Duodenal mucosa (tissue), 2 donors: ENCODE data around the gene ACY1.

Source experiments
- H3K27ac ChIP-seq: one replicate; pipeline ENCODE4 v1.7.0; 2013; ENCODE audit warnings: low read depth, low read length
- H3K27me3 ChIP-seq, 2 donors: one replicate each; pipeline ENCODE4 v1.7.0; 2013; ENCODE audit warnings: low read length in 2 of 2, control low read depth in 1 of 2; ENCODE audit not compliant: insufficient read depth in 2 of 2, control insufficient read depth in 1 of 2
- H3K36me3 ChIP-seq, 2 donors: one replicate each; pipeline ENCODE4 v1.7.0; 2013; ENCODE audit warnings: low read length in 2 of 2, control low read depth in 1 of 2; ENCODE audit not compliant: insufficient read depth in 2 of 2, control insufficient read depth in 1 of 2
- H3K4me1 ChIP-seq, 2 donors: one replicate each; pipeline ENCODE4 v1.7.0; 2013; ENCODE audit warnings: low read length in 2 of 2, control low read depth in 1 of 2; ENCODE audit not compliant: insufficient read depth in 2 of 2, control insufficient read depth in 1 of 2
- H3K4me3 ChIP-seq, 2 donors: one replicate each; pipeline ENCODE4 v1.7.0; 2013; ENCODE audit warnings: low read length in 2 of 2, low read depth in 1 of 2
- H3K9ac ChIP-seq, 2 donors: one replicate each; pipeline ENCODE4 v1.7.0; 2013; ENCODE audit warnings: low read length in 2 of 2, low read depth in 1 of 2
- H3K9me3 ChIP-seq, 2 donors: one replicate each; pipeline ENCODE4 v1.7.0; 2013; ENCODE audit warnings: low read length in 2 of 2, control low read depth in 1 of 2; ENCODE audit not compliant: control insufficient read depth in 1 of 2

The ACY1 gene

DNA sequence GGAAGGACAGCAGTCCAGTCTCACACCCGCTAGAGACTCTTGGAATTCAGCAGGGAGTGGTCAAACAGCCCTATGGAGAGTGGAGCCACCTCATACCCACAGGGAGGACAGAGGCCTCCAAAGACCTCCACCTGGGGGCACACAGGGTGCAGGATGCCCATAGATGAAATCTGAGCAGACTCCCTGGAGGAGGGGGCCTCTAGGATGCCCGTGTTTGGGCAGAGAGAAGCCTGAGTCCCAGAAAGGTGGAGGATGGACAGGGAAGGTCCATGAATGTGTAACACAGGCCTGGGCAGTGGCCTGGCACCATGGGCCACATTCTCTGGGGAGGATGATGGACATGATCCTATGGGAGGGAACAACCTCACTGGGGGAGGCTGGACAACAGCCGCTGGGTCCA is 51.3 kb downstream of the ACY1 start:
- no peak overlapping the region for H3K4me3 ChIP-seq
- no peaks in the 10 kb centered on the region for H3K9me3 ChIP-seq
- no peak overlapping the region for H3K9ac ChIP-seq
- H3K27ac ChIP-seq, result no peak overlapping the region
- no peaks in the 10 kb centered on the region for H3K4me1 ChIP-seq
- H3K36me3 ChIP-seq, result no peaks in the 10 kb centered on the region
- peaks cover 4 to 7% of the 10 kb centered on the region in 2 donors for H3K27me3 ChIP-seq

- Histone ChIP-seq H3K36me3 (no peaks in the 10 kb centered on the region), H3K9ac (no peak overlapping the region), H3K4me3 (no peak overlapping the region), H3K27me3 (peaks cover 4 to 12% of the 10 kb centered on the region in 2 donors), H3K4me1 (no peaks in the 10 kb centered on the region), H3K27ac (no peak overlapping the region), H3K9me3 (no peaks in the 10 kb centered on the region)
These were observed 52.9 kb downstream of the ACY1 start for GRCh38 chr3:52036222-52036694.

- Histone ChIP-seq H3K27me3 (peaks cover 4 to 12% of the 10 kb centered on the region in 2 donors), H3K36me3 (no peaks in the 10 kb centered on the region), H3K4me3 (no peak overlapping the region), H3K27ac (no peak overlapping the region), H3K9me3 (no peaks in the 10 kb centered on the region), H3K9ac (no peak overlapping the region), H3K4me1 (no peaks in the 10 kb centered on the region)
These were observed 53.5 kb downstream of the ACY1 start for GRCh38 chr3:52036829-52037228.

DNA sequence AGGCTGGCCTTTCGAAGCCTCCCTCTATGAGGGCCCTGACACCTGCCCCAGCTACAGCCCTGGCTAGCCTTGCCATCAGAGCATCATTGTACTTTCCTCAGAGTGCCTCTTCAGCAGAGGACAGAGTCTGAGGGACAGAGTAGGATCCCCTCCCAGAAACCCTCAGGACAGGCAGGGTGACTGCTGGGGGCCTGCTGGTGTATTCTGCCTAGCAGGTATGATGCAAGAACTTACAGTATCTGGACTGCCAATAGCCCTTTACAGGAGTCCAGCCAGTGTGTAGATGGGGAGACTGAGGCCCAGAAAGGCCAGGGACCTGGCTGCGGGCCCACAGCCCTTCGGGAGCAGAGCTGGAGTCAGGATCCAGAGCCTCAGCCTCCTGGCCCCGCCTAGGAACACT is 54.0 kb downstream of the ACY1 start:
- Histone ChIP-seq H3K36me3 (no peaks in the 10 kb centered on the region), H3K4me3 (no peak overlapping the region), H3K9me3 (no peaks in the 10 kb centered on the region), H3K27ac (no peak overlapping the region), H3K27me3 (peaks cover 4 to 12% of the 10 kb centered on the region in 2 donors), H3K4me1 (no peaks in the 10 kb centered on the region), H3K9ac (no peak overlapping the region)

- H3K4me3 ChIP-seq, result no peak overlapping the region
- H3K27me3 ChIP-seq, result peaks cover 4 to 12% of the 10 kb centered on the region in 2 donors
- H3K27ac ChIP-seq, result no peak overlapping the region
- H3K9ac ChIP-seq, result no peak overlapping the region
- H3K4me1 ChIP-seq, result no peaks in the 10 kb centered on the region
- H3K36me3 ChIP-seq, result no peaks in the 10 kb centered on the region
- no peaks in the 10 kb centered on the region for H3K9me3 ChIP-seq
These were observed 54.9 kb downstream of the ACY1 start for GRCh38 chr3:52038227-52038626.
